BJ (cell line): ENCODE data around the gene CELF2. TPM values are rescaled to one million over a fixed set of nuclear protein-coding genes. Genes with fewer than 3 reads are reported as not detected.
"Not testable (repeated sequence)": the region's sequence is repeated elsewhere in the genome, so short reads cannot be mapped to it uniquely, and the experiment has no call there.

Experiments
- CTCF ChIA-PET: fragments of 350-600 bp; formaldehyde crosslinking; extraction: SDS; loops from one replicate; lab custom pipeline; 2021; ENCODE audit warnings: antibody characterized with exemption, inconsistent platforms; lab: Yijun Ruan, JAX
- POLR2A ChIA-PET: fragments of 300-600 bp; sonication (Branson Sonifier 250); formaldehyde crosslinking; extraction: SDS; loops from one replicate; lab custom pipeline; 2021; ENCODE audit warnings: antibody characterized with exemption; lab: Charles Lee
- DNase-seq: peaks from one replicate; pipeline ENCODE4 v3.0.0-alpha.2; 2011; ENCODE audit warnings: low read depth
- H3K27me3 ChIP-seq: 2 replicates; pipeline ENCODE4 v1.6.0; 2011; ENCODE audit warnings: low read length; ENCODE audit not compliant: control insufficient read depth, insufficient read depth
- H3K36me3 ChIP-seq: 2 replicates; pipeline ENCODE4 v1.5.1; 2011; ENCODE audit warnings: low read length; ENCODE audit not compliant: control insufficient read depth, insufficient read depth
- H3K4me3 ChIP-seq: 2 replicates; pipeline ENCODE4 v1.5.1; 2011; ENCODE audit warnings: low read depth, mild to moderate bottlenecking, control low read depth, low read length
- CTCF ChIP-seq: IDR thresholded peaks from 2 replicates; pipeline ENCODE4 v1.5.1; 2011; ENCODE audit warnings: low read depth, mild to moderate bottlenecking, control low read depth, inconsistent platforms, low read length, moderate library complexity; ENCODE audit not compliant: insufficient read depth
- polyA plus RNA-seq: library from polyadenylated mRNA; depleted of rRNA; stranded (reverse); fragments of >200 nt; gene quantifications from 2 replicates; pipeline ENCODE4 v1.2.3, GENCODE V29; 2011

CELF2 gene
- polyA plus RNA-seq, 1 experiment, result 8.8 TPM

GRCh38 chr10:10993785-10994184 lies 23.9 kb upstream of the CELF2 start:
- H3K4me3 ChIP-seq, result no peak overlapping the region
- CTCF ChIA-PET, result no interaction called here
- no peak for TF ChIP-seq CTCF
- H3K27me3 ChIP-seq, result no peaks in the 10 kb centered on the region
- POLR2A ChIA-PET, result no interaction called here
- no peak for DNase-seq
- H3K36me3 ChIP-seq, result no peaks in the 10 kb centered on the region

- Histone ChIP-seq H3K4me3 (no peak overlapping the region), H3K36me3 (no peaks in the 10 kb centered on the region), H3K27me3 (no peaks in the 10 kb centered on the region)
- DNase-seq, result no peak
- TF ChIP-seq CTCF, result no peak
- ChIA-PET POLR2A (no interaction called here), CTCF (no interaction called here)
Observed at GRCh38 chr10:10994360-10994759, 23.3 kb upstream of the CELF2 start.

GRCh38 chr10:10995120-10995519 lies 22.6 kb upstream of the CELF2 start:
- no peak for DNase-seq
- no peak for TF ChIP-seq CTCF
- Histone ChIP-seq H3K36me3 (no peaks in the 10 kb centered on the region), H3K4me3 (no peak overlapping the region), H3K27me3 (no peaks in the 10 kb centered on the region)
- ChIA-PET POLR2A (no interaction called here), CTCF (interaction anchor here (0.7 kb wide), 1 partner anchor 183 kb away, joined by 3 read pairs; no protein-coding TSS in a partner anchor)

GRCh38 chr10:10996966-10997620 lies 20.6 kb upstream of the CELF2 start:
- CTCF ChIA-PET, result interaction anchor here (0.8 kb wide), 1 partner anchor 20 kb away, joined by 3 read pairs; no protein-coding TSS in a partner anchor
- Histone ChIP-seq H3K27me3 (no peaks in the 10 kb centered on the region), H3K4me3 (no peak overlapping the region), H3K36me3 (no peaks in the 10 kb centered on the region)
- no peak for DNase-seq
- TF ChIP-seq CTCF, result no peak
- POLR2A ChIA-PET, result no interaction called here

GRCh38 chr10:10999501-10999900 lies 18.2 kb upstream of the CELF2 start:
- DNase-seq, POLR2A ChIA-PET, H3K27me3 ChIP-seq, H3K4me3 ChIP-seq, H3K36me3 ChIP-seq: not testable (repeated sequence)
- CTCF ChIA-PET, result interaction anchor here (0.7 to 0.8 kb wide), 2 partner anchors 31 to 758 kb away, joined by 3 read pairs; no protein-coding TSS in a partner anchor

GRCh38 chr10:11002485-11002884 lies 15.2 kb upstream of the CELF2 start:
- ChIA-PET CTCF (no interaction called here), POLR2A (no interaction called here)
- Histone ChIP-seq H3K36me3 (no peaks in the 10 kb centered on the region), H3K4me3 (no peak overlapping the region), H3K27me3 (no peaks in the 10 kb centered on the region)
- no peak for DNase-seq
- no peak for TF ChIP-seq CTCF
